ENCODE results near the gene SYT17.

SYT17 gene

DNA sequence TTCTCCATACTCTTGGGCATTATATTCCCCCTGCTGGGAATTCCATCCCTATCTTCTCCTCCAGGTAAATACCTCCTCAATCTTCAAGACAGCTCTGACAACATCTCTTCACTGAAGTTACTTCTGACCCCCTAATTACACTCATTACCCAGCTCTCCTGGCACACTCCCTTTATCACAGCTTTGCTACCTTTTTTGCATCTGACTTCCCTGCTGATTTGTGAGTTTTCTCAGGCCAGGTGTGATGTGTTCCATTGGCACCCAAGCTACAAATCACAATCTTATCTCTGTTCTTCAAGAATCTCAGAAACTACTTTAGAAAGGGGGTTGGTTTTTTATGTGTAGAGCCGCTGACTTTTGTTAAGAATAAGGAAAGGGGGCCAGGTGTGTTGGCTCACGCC, 131.5 kb downstream of the SYT17 start:
- no peak for DNase-seq (ENCODE audit: low read depth, low spot score)

DNA sequence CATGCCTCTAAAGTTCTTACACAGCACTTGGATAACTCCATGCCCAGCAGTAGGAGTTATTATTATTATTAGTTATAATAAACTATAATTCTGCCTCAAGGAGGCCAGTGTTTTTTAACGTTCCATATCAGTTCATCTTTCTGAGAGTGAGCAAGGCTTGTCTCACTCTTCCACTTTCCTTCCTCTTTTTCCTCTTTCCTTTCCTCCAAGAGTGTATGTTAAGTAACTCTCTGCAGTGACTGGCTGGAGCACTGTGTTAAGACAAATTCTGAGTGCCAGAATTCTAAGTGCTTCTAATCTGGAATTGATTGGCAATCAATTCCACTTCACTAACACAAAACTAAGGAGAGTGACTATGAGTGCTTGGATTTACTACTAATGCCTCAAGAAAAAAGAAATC, 133.9 kb downstream of the SYT17 start:
- DNase-seq (ENCODE audit: low read depth, low spot score): no peak

DNA sequence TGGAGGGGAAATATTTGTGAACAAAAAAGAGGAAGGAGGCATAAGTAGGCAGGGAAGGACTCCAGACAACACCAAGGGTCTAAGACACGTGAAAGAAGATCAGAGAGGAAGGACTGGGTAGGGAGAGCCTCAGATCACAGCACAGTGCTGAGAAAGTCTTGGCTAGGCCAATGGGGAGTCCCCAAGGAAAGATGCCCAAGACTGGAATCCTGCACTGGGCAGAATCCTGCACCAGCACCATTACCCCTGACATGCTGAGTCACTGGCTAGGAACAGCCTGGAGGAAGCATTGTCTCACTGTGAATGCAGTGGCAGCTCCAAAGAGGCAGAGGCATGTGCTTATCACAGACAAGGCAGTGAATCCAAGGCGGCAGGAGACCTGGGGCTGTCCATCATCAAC, 136.7 kb downstream of the SYT17 start:
- no peak for DNase-seq (ENCODE audit: low read depth, low spot score)

DNA sequence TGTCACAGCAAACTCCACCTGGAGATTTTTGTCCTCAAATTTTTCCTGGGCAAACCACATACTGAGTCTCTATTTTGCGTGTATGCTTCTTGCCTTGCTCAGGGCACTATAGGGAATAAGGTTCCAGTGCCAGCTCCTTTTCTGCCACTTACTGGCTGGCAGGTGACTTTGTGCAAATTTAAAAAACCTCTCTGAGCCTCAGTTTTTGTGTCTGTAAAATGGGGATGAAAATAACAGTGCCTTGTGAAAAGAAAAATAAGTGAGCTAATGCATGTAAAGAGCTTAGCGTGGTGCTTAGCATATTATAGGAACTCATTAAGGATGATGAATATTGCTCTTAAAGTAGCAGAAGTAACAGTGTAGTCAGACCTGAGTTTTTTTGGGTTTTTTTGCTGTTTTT, 137.4 kb downstream of the SYT17 start:
- DNase-seq (ENCODE audit: low read depth, low spot score): no peak

DNA sequence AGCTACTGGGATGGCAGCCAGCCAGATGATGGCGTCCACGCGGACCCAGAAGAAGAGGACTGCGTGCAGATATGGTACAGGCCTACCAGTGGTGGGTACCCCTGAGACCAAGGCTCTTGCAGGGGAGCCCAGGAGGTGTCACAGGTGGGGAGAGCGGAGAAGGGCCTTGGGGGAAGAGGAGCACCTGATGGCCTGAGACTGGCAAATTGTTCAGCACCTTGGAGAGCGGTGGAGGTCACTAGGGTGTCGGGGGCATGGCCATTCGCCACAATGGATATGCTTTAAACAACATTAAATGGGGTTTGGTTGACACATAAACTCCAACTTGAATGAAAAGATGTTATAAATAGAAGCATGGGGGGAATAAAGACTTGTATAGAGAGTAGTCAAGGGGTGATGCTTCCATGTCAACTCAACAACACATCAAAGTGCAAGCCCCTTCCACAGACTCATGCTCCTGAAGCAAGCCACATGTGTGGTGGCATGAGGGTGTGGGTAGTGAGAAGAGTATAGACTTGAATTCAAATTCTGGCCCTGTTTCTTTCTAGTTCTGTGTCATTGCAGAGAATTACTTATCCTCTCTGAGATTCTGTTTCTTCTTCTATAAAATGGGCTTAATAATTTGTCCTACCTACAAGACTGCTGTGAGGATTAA, 139.7 kb downstream of the SYT17 start:
- no peak for DNase-seq (ENCODE audit: low read depth, low spot score)

DNA sequence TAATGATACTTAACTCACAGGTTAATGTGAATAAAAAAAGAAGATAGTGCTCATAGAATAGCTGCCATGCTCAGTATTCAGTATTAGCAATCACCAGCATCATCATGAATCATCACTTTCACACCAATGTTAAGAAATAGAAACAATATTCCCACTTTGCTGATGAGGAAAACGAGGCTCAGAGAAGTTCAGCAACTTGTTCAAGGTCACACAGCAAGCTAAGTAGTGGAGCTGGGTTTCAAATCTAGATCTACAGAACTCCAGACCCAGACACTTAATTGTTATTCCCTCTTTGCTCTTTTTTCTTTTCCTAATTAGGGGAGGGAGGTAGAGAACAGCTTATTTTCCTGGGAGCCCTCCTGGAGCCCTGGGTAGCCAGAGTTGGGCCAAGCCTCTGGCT, 140.4 kb downstream of the SYT17 start:
- no peak for DNase-seq (ENCODE audit: low read depth, low spot score)

DNA sequence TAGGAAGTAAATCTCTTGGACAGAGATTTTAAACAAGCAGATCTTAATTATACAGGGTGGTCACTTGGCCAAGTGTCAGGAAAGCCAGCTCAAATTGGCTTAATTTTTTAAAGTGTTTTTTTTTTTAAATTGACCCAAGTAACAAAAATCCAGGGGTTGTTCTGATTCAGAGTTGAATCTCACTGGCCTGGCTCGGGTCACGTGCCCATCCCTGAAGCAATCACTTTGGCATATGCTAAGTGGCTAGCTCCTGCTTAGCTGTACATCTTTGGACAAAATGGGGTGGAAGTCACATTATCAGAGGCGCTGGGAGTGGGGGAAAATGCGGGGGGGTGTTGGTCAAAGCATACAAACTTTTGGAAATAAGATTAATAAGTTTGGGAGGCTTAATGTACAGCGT, 141.1 kb downstream of the SYT17 start:
- no peak for DNase-seq (ENCODE audit: low read depth, low spot score)

DNA sequence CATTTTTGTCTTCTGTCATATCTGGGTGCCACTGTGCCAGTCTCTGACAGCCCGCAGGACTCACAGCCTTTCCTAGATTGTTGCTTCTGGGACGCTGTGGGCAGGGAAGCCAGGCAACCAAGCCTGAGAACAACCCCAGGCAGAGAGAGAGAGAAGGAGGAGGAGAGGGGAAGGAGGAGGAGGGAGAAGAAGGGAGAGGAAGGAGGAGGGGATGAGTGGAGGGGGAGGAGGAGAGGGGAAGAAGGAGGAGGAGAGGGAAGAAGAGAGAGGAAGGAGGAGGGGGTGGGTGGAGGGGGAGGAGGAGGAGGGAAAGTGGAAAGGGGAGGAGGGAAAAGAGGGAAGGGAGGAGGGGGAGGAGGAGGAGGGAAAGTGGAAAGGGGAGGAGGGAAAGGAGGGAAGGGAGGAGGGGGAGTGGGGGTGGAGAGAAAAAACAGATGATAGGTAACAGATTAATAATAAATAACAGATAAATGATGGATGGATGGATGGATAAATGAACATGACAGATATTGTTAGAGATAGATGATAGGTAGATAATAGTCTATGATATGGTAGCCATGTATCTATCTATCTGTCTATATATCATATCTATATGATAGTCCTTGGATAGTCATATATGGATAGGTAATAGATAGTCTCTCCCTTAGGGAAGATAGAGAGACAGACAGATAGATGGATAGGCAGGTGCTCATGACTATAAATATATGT, 146.8 kb downstream of the SYT17 start:
- no peak for DNase-seq (ENCODE audit: low read depth, low spot score)

DNA sequence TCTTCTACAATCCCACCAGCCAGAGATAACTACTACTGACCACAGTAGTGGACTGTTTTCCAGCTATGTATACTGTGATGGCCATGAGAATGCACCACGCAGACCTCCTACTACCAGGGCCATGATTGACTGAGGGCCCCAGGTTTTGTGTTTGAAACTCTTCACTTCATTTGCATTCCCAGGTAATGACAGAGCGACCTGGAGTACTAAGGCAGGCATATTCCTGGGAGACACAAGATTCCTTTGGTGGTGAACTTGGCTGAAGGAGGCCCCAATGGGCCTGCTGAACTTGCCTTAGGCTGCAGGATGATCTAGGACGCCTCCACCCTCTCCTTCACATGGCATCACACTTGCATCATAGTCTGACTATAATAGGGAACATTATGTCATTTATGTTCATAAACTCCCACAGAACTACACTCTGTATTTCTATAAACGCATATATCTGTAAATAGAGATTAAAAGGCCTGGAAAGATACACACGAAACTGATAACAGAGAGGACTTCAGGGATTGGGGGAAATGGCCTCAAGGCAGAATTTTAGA, 147.9 kb downstream of the SYT17 start:
- no peak for DNase-seq (ENCODE audit: low read depth, low spot score)

DNA sequence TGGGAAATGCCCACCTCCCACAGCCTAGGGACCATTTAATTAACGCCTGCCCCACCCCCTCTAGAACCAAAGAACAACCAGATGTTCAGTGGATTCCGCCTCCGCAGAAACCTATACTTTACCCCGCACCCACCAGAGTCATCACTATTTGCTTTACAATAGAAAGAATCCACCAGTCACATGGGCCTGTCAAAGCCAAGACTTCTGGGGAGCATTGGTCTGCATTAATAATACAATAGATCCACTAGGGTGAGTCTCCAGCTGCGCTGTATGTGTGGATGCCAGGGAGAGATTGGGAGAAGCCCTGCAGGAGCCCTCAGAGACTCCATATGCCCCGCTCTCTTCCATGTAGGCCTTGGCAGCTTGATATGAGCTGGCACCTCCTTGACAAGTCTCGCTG, 148.8 kb downstream of the SYT17 start:
- DNase-seq (ENCODE audit: low read depth, low spot score): no peak

Measured in brain pericyte (primary cell).